ENCODE measurements around the gene RGS6.

DNA sequence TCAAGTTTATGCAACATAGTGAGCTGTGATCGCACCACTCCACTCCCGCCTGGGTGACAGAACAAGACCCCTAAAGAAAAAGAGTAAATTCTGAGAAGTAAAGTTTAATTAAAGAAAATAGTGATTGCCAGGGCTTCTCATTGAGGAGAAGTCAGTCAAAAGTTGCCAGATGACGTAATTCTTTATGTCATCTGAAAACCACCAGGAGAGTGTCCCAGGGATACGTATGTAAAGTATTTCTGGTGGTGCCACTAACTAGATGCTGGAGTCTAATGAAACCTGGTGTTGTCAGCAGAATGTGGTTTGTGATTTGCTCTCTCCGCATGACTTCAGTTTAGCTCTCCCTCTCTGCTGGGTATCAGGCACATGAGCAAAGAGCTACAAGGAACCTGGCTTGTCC is 569.2 kb downstream of the RGS6 start:
- TF ChIP-seq, protein P1, sequence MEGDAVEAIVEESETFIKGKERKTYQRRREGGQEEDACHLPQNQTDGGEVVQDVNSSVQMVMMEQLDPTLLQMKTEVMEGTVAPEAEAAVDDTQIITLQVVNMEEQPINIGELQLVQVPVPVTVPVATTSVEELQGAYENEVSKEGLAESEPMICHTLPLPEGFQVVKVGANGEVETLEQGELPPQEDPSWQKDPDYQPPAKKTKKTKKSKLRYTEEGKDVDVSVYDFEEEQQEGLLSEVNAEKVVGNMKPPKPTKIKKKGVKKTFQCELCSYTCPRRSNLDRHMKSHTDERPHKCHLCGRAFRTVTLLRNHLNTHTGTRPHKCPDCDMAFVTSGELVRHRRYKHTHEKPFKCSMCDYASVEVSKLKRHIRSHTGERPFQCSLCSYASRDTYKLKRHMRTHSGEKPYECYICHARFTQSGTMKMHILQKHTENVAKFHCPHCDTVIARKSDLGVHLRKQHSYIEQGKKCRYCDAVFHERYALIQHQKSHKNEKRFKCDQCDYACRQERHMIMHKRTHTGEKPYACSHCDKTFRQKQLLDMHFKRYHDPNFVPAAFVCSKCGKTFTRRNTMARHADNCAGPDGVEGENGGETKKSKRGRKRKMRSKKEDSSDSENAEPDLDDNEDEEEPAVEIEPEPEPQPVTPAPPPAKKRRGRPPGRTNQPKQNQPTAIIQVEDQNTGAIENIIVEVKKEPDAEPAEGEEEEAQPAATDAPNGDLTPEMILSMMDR (IDR thresholded peaks at IDR 0.05; ENCODE audit: low read depth, low read length, poor library complexity, severe bottlenecking), result no peak
- TF ChIP-seq EZH2phosphoT487 (IDR thresholded peaks at IDR 0.05; ENCODE audit: borderline replicate concordance, low read length), result no peak

Measured in DOHH2 (cell line).